Mesenteric fat pad (tissue), 1 donor: ENCODE measurements around the gene UBE2D1. TPM values are rescaled to one million over a fixed set of nuclear protein-coding genes. Genes with fewer than 3 reads are reported as not detected.
"Not testable (repeated sequence)": the region's sequence is repeated elsewhere in the genome, so short reads cannot be mapped to it uniquely, and the experiment has no call there.

Experiments
- DNase-seq: peaks from one replicate; pipeline ENCODE4 v3.0.0-alpha.2; 2020; ENCODE audit warnings: low spot score
- total RNA-seq: library from RNA; stranded (reverse); fragmentation: NEBNext Ultra II Directional; extraction: Animal tissue kit (Norgen Biotek cat#: 25700); gene quantifications from one replicate; pipeline ENCODE4 v1.2.1, GENCODE V29; 2021
- donor health status: DM: yes; HTN: yes; CAD: no.

Gene UBE2D1
- total RNA-seq, 1 donor from 2014 or later: 18.7 TPM

DNA sequence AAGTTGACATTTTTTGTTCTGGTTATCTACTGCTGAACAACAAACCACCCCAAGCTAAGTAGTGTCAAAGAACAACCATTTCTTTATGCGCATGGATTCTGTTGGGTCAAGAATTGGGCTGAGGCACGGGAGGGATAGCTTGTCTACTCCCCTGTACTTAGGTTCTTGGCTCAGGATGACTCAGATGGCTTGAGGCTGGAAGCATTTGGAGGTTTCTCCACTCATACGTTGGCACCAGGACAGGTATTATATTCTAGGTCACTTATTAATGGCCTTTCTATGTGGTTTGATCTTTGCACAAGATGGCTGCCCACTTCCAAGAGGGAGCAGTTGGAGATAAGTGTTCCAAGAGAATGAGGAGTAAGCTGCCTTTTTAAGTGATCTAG, 38.6 kb downstream of the UBE2D1 start:
- no peak for DNase-seq

DNA sequence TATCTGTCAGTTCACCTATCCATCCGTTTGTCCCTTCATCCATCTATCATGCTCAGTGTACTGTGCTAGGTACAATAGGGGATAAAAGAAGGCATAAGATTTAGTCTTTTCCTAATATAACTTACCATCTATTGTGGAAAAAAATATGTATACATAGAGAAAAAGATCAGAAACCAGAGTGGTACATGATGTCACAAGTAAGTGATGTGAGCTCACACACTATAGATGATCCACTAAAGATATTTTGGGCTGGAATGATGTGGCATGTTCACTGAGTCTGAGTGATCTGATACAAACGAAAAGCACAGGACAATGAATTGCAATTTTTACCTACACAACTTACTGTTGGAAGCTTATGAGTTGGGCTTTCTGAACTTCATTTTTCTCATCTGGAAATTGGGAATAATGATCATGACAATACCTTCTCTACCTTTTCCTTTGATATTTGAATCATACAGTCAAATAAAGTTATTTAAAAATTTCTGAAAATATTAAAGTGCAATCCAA, 47.7 kb downstream of the UBE2D1 start:
- no peak for DNase-seq

DNA sequence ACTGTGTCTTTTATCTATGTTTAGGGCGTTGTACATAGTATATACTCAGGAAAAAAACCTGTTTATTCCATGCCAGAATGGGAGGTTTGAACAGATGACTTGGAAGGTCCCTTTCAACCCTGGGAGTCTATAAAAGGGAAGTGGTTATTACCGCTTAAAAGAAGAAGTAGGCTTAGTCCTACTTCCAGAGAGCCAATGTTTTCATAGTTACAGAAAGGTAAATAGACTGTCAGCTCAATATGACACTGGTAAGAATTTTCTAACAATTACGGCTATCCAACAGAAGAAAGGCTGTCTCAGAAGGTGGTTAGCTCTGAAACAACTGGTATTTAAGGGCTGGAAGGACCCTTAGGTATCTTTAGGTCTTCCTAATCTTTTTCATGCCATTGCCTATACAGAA, 49.3 kb downstream of the UBE2D1 start:
- DNase-seq: no peak

DNA sequence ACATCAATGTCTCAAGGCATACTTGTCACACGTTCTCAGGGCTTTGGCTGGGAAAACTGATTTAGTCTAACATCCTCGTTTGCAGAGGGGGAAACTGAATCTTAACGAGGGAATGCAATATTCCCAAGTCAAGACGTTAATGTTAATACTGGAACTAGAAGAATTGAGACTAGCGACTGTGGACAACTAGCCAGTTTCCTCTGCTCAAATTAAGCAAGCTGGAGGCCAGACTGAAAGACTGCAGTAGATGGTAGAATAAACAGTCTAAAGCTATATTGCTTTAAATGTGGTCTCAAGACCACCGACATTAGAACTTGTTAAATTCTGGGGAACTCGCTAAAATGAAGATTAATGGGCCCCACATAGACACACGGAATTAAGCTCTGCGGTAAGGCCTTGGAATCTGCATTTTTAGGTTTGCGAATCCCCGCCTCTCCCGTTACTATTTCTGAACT, 49.8 kb downstream of the UBE2D1 start:
- DNase-seq: no peak

DNA sequence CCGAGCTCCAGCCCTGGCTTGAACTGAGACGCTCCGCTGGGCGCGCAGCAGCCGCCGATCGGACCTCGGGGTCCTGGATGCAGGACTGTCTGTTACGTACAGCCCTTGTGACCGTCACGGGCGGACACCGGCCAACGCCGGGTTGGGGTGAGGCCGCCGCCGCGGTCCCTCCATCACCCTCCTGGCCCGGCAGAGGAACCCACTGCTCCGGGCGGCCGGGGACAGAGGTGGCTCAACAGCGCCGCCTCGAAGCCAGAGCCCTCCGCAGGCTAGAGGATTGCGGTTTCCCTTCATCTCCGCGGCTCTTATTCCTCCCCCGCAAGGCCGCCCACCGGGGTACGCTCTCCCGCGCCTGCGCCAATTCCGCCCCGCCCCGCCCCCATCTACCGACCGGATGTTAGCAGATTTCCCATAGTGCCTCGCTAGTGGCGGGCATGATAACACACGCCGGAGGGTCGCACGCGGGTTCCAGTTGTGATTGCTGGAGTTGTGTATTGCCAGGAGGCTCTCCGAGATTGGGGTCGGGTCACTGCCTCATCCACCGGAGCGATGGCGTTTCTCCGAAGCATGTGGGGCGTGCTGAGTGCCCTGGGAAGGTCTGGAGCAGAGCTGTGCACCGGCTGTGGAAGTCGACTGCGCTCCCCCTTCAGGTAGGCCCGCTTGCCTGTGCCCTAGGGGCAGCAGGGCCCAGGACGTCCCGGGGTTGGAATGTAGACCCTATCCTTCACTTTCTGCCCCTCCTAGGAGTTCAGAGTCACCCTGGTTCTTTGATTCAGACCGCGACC, 50.4 kb downstream of the UBE2D1 start, which contains the start of gene TFAM:
Gene TFAM (plus strand): TSS at position 412 of the 785 bp plus-strand sequence. CDS start 138 bp downstream, at position 550.
- peak; percentile 98 for DNase-seq

DNA sequence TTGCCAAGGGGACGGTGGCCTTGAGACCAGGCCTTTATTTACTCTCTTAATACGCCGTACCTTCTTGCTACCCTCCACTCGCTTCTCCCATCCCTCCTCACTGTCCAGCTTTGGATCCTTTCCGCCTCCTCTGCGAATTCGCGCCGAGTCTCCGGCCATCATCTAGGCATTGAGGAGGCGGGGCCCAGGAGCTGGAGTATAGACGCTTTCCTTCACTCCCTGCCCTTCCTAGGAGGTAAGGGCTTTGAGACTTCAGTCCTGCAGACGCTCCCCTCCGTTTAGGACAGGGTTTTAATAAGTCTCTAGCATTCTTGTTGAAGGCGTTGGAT, 50.9 kb downstream of the UBE2D1 start:
- no peak for DNase-seq

DNA sequence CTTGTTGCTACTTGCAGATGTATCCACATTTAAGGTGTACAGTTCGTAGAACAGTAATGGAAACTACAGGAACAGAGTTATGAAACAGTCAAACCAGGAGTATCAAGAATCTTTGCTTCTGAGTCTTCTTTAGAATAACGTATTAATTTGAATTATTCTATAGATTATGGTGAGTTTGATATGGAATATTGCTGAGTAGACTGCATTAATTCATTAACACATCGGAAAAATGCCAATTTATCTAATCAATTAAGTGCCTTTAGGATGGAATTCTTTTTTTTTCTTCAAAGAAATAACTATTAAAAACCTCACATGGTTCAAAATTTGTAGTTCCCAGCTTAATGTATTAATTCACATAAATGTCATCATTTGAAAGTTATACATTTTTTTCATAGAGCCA, 54.2 kb downstream of the UBE2D1 start:
- DNase-seq: no peak

DNA sequence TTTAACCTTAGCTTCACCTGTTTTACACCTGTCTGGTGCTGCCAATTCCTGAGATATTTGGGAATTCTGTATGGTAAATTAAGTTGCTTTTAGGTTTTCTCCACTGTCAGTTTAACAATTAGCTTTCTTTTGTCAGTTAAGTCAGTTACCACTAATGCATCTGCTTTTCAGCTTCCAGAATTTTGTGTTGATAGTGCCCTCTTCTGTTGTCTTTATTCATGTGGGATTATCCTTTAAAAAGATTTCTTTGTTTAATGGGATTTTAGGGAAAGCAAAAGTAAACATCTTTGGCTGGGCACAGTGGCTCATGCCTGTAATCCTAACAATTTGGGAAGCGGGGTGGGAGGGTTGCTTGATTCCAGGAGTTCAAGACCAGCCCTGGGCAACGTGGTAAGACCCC, 58.5 kb downstream of the UBE2D1 start:
- DNase-seq: no peak

DNA sequence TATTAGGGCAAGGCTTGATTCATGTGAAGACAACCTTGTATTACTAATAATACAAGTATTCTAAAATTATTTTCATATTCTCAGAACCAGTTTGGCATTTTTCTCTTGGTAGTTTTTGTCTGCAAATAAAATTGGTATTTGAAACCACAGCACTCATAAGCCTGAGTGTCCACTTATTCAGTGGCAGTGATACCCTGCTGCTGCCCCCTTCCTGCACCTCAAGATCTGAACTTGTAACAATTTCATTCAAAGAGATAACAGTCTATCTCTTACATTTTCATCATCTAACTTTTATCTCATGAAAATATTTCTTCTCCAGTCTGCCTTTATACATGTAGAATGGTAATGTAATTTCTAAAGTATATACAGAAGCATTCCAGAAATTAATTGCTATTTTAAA, 59.7 kb downstream of the UBE2D1 start:
- no peak for DNase-seq

DNA sequence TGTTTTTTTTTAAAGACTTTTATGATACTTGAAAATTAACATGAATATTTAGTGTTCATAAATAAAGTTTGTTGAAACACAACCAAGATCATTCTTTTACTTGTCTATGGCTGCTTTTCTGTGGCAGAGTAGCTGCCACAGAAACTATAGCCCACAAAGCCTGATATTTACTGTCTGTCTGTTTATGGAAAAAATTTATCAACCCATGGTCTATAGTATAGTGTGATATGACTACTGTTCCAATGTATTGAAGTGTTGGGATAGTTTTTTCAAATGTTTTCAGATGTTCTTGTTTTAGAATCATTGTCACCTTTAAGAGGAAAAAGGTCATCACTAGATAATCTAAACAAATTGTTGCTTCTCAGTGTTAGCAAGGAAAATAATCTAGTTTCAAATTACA, 61.3 kb downstream of the UBE2D1 start:
- DNase-seq: no peak

DNA sequence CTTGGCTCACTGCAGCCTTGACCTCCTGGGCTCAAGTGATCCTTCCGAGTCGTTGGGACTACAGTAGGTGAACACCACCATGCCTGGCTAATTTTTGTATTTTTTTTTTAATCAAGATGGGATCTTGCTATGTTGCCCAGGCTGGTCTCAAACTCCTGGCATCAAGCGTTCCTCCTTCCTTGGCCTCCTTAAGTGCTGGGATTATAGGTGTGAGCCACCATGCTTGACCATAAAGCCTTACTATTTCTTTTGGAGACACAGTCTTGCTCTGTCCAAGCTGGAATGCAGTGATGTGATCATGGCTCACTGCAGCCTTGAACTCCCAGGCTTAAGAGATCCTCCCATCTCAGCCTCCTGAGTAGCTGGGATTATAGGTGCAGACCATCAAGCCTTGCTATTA, 63.0 kb downstream of the UBE2D1 start:
- DNase-seq: no peak

DNA sequence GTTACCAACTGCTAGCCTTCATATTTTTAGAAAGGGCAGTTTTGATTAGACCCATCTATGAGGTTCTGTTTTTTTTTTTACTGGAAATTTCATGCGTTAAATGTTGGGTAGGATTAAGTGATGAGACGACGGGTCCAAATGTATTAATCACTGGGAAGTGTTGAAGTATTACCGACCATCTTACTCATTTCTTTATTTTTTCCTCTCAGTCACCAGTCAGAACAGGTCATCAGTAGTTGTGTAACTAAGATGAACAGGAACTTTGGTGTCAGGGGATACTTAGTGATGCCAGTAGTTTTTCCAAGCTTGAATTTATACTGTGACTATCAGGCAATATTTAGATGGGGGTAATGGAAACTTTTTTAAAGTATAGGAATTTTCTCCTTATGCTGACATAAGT, 64.6 kb downstream of the UBE2D1 start:
- DNase-seq: no peak

DNA sequence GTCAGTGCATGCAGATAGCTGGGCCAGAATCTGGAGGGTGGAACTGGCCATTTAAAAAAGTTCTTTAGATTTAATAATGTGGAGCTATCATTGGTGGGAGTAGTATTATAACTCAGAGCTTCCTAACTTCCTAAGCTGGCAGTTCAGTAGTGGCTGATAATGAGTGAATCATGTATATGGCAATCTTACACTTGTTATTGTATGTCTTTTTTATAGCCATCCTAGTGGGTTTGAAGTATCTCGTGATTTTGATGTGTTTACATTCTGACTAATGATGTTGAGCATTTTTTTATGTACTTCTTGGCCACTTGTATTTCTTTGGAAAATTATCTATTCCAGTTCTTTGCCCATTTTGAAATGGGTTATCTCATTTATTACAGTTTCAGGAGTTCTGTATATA, 65.8 kb downstream of the UBE2D1 start:
- no peak for DNase-seq

DNA sequence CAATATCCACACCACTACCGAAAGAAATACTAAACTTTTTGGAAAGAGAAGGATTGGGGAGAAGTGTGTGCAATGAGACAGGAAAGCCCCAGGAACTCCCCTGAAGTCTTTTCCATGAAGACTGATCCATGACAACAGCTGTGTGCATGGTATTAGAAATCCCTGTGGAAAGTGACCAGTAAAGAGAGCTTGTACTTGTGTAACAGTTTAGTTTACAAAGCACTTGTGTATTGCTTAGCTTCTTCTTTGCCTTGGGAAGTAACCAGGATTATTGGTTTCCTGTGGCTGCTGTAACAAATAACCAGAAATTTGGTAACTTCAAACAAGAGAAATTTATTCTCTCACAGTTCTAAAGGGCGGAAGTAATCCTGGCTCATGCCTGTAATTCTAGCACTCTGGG, 69.2 kb downstream of the UBE2D1 start:
- DNase-seq: no peak

DNA sequence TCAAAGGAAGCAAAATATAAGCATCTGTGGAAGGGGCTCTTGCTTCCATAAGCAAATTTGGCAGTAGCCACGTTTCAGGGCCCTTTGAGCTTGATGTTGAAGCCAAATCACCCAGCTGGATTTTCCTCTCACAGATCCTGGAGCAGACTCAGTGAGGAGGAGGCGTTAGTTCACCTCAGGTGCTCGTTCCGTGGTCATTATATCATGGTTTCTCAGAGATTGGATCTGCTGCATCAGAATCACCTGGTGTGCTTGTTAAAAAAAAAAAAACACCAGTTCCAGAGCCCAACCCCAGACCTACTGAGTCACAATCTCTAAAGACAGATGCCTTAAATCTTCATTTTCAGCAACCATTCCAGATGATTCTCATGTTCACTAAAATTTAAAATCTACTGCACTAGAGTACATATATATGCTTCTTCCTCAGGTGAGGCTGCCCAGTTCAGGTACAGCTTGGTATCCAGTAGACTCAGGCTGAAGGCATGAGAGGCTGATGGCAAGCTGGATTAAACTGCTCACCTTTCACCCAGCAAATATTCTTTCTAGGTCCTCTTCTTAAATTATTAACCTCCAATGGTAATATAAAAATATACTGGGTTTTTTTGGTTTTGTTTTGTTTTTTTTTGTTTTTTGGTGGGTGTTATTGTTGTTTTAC, 75.3 kb downstream of the UBE2D1 start:
- DNase-seq: no peak

DNA sequence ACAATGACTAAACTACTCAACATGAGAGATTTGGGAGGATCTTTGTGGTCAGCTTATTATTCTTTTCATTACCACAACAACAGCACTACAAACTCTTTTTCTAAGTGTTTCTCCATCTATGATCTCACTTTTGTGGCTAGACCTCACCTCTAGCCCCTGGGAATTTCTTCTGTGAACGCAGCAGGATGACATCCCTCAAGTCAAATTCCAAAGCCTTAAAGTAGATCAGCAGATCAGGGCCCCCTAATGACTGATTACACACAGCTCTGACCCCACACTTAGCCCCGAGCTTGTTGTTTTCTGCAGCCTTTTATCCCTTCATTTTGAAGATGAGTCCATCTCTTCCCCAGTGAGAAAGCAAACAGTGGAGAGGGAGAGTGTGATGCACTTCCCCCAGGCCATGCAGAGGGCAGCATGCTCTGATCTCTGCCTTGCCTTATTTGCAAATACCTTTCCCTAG, 77.7 kb downstream of the UBE2D1 start:
- no peak for DNase-seq

DNA sequence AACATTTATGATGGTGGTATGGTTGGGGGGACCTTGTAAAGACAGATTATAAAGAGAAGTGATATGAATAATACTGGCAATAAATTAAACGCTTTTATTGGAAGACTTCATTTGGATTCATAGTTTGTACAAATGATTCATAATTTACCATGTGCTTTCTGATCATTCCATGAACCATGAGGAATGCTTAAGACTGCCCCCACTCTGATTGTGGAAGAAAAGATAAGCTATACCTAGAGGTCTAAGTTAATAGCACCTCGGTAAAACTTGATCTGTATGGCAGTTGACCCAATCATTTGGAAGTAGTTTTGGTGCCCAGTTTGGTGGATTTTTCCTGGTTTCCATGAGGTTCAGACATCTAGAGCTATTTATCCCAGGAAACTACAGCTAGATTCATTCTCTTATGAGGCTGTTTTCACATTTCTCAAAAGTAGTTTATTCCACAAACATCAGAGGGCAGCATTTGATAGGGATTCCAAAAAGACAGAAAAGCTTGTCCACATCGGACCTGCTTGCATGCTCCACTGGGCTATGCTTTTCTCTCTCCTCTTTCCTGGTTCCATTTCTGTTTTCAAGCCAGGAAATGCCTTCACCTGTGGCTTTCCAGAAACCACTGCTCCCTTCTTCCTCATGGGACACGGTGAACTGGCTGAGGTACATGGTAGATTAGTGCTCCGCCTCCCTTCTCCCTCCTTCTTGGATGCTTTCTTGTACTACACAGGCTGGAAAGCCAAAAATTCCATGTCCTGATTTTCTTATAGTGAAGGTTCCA, 79.7 kb downstream of the UBE2D1 start:
- no peak for DNase-seq

DNA sequence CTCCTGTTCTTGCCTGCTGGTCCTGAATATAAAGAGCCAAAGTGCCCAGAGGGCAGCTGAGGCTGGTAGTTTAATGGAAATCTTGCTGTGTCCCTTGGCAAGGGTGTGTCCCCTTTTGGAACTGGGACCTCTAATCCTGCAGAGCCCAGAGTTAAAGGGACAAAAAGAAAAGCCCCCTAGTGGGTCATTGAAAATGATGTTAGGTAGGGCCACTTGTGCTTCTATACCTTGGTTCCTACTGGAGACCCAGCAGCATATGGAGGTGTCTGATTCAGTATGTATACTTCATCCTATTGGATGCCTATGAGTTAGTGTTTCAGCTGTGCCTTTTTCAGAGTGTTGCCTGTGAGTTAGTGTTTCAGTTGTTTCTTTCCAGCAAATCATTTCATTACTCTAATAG, 81.0 kb downstream of the UBE2D1 start:
- DNase-seq: no peak

DNA sequence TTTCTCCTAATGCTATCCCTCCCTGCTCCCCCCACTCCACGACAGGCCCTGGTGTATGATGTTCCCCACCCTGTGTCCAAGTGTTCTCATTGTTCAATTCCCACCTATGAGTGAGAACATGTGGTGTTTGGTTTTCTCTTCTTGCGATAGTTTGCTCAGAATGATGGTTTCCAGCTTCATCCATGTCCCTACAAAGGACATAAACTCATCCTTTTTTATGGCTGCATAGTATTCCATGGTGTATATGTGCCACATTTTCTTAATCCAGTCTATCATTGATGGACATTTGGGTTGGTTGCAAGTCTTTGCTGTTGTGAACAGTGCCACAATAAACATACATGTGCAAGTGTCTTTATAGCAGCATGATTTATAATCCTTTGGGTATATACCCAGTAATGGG, 83.1 kb downstream of the UBE2D1 start:
- not testable (repeated sequence) for DNase-seq
